Astrocyte (in vitro differentiated cells and primary cell): ENCODE data around the gene TOMM22. TPM values are rescaled to one million over a fixed set of nuclear protein-coding genes. Genes with fewer than 3 reads are reported as not detected.

Experiments used
- DNase-seq: peaks from one replicate; pipeline ENCODE4 v3.0.0-alpha.2; 2010; ENCODE audit warnings: low read depth
- FAIRE-seq: peaks from 2 replicates; lab custom pipeline; 2011; peaks lifted over from hg19 to GRCh38; lab: Jason Lieb, UNC
- H2AFZ ChIP-seq: 2 replicates; pipeline ENCODE4 v1.6.0; 2012; ENCODE audit warnings: low read depth, low read length, inconsistent platforms
- H3K27ac ChIP-seq: 2 replicates; pipeline ENCODE4 v1.5.1; 2011; ENCODE audit warnings: low read depth, low read length, inconsistent platforms
- H3K27me3 ChIP-seq: 2 replicates; pipeline ENCODE4 v1.6.0; 2011; ENCODE audit warnings: low read length, inconsistent platforms; ENCODE audit not compliant: insufficient read depth
- H3K36me3 ChIP-seq: 2 replicates; pipeline ENCODE4 v1.5.1; 2011; ENCODE audit warnings: low read length, inconsistent platforms; ENCODE audit not compliant: insufficient read depth
- H3K4me1 ChIP-seq: 2 replicates; pipeline ENCODE4 v1.5.1; 2011; ENCODE audit warnings: low read length, inconsistent platforms; ENCODE audit not compliant: insufficient read depth
- H3K4me2 ChIP-seq: 2 replicates; pipeline ENCODE4 v1.6.0; 2012; ENCODE audit warnings: low read length, inconsistent platforms
- H3K4me3 ChIP-seq: 2 replicates; pipeline ENCODE4 v1.5.1; 2011; ENCODE audit warnings: low read depth, mild to moderate bottlenecking, low read length, inconsistent platforms; ENCODE audit not compliant: insufficient read depth
- H3K79me2 ChIP-seq: 2 replicates; pipeline ENCODE4 v1.6.0; 2012; ENCODE audit warnings: mild to moderate bottlenecking, low read length, inconsistent platforms; ENCODE audit not compliant: insufficient read depth
- H3K9ac ChIP-seq: 2 replicates; pipeline ENCODE4 v1.6.0; 2012; ENCODE audit warnings: mild to moderate bottlenecking, low read length, inconsistent platforms
- H3K9me3 ChIP-seq: 2 replicates; pipeline ENCODE4 v1.5.1; 2012; ENCODE audit warnings: low read depth, mild to moderate bottlenecking, low read length, inconsistent platforms; ENCODE audit not compliant: insufficient read depth
- H4K20me1 ChIP-seq: 2 replicates; pipeline ENCODE4 v1.6.0; 2012; ENCODE audit warnings: low read length, inconsistent platforms; ENCODE audit not compliant: insufficient read depth
- H3K27ac Mint-ChIP-seq: one replicate; pipeline ENCODE4 v1.8.0; 2021; ENCODE audit warnings: mild to moderate bottlenecking, mixed read lengths; ENCODE audit not compliant: unreplicated experiment
- H3K27me3 Mint-ChIP-seq: one replicate; pipeline ENCODE4 v1.8.0; 2021; ENCODE audit warnings: low read depth, mixed read lengths; ENCODE audit not compliant: unreplicated experiment
- H3K36me3 Mint-ChIP-seq: one replicate; pipeline ENCODE4 v1.8.0; 2021; ENCODE audit warnings: low read depth, mixed read lengths; ENCODE audit not compliant: unreplicated experiment
- H3K4me1 Mint-ChIP-seq: one replicate; pipeline ENCODE4 v1.8.0; 2021; ENCODE audit warnings: low read depth, mixed read lengths; ENCODE audit not compliant: unreplicated experiment
- H3K4me3 Mint-ChIP-seq: one replicate; pipeline ENCODE4 v1.8.0; 2021; ENCODE audit warnings: mild to moderate bottlenecking, moderate library complexity, mixed read lengths; ENCODE audit not compliant: unreplicated experiment
- H3K9me3 Mint-ChIP-seq: one replicate; pipeline ENCODE4 v1.8.0; 2021; ENCODE audit warnings: mild to moderate bottlenecking, mixed read lengths; ENCODE audit not compliant: unreplicated experiment
- CTCF ChIP-seq: IDR thresholded peaks from 2 replicates; pipeline ENCODE4 v1.5.1; 2011; ENCODE audit warnings: low read depth, mild to moderate bottlenecking, inconsistent platforms, low read length, moderate library complexity; ENCODE audit not compliant: insufficient read depth
- EZH2 ChIP-seq: IDR thresholded peaks from 2 replicates; pipeline ENCODE4 v1.6.1; 2012; ENCODE audit warnings: mild to moderate bottlenecking, low read length, inconsistent platforms; ENCODE audit not compliant: insufficient read depth
- total RNA-seq: library from RNA; stranded (reverse); gene quantifications from 2 replicates; pipeline ENCODE4 v1.2.1, GENCODE V29; 2021

TOMM22 gene
- total RNA-seq, 1 donor from 2014 or later, result 77.8 TPM

- no peaks in the 10 kb centered on the region for H3K27me3 ChIP-seq
- peaks cover 4% of the 10 kb centered on the region for H3K36me3 ChIP-seq
- no peak for DNase-seq
- peaks cover 65% of the 10 kb centered on the region for H4K20me1 ChIP-seq
- no peak overlapping the region for H3K4me3 ChIP-seq
- H3K9ac ChIP-seq, result no peak overlapping the region
- peaks cover 37% of the 10 kb centered on the region for H3K4me1 ChIP-seq
- H3K9me3 Mint-ChIP-seq, result no peaks in the 10 kb centered on the region
- peak overlapping the region; percentile 42 for H3K27ac Mint-ChIP-seq
- no peaks in the 10 kb centered on the region for H3K27me3 Mint-ChIP-seq
- peak overlapping the region; percentile 9 for H3K4me2 ChIP-seq
- H2AFZ ChIP-seq, result no peak overlapping the region
- FAIRE-seq, result no peak
- H3K9me3 ChIP-seq, result no peaks in the 10 kb centered on the region
- H3K79me2 ChIP-seq, result peaks cover 89% of the 10 kb centered on the region
- no peak for TF ChIP-seq EZH2
- no peak for TF ChIP-seq CTCF
- H3K36me3 Mint-ChIP-seq, result peaks cover 12% of the 10 kb centered on the region
- peak overlapping the region; percentile 64 for H3K4me3 Mint-ChIP-seq
- no peak overlapping the region for H3K27ac ChIP-seq
- H3K4me1 Mint-ChIP-seq, result peaks cover 34% of the 10 kb centered on the region
Observed at GRCh38 chr22:38694940-38695339, 13.2 kb downstream of the TOMM22 start.

- TF ChIP-seq CTCF, result no peak
- TF ChIP-seq EZH2, result no peak
- Histone ChIP-seq H4K20me1 (peaks cover 50% of the 10 kb centered on the region), H3K27ac (peak overlapping the region; percentile 92), H3K4me2 (peak overlapping the region; percentile 96), H2AFZ (no peak overlapping the region), H3K79me2 (peaks cover 76% of the 10 kb centered on the region), H3K9ac (peak overlapping the region; percentile 79), H3K27me3 (no peaks in the 10 kb centered on the region), H3K9me3 (no peaks in the 10 kb centered on the region), H3K4me1 (peaks cover 42% of the 10 kb centered on the region), H3K4me3 (peak overlapping the region; percentile 76), H3K36me3 (peaks cover 4% of the 10 kb centered on the region)
- Mint-ChIP-seq H3K4me3 (peak overlapping the region; percentile 97), H3K27ac (peak overlapping the region; percentile 85), H3K27me3 (no peaks in the 10 kb centered on the region), H3K9me3 (no peaks in the 10 kb centered on the region), H3K4me1 (peaks cover 34% of the 10 kb centered on the region), H3K36me3 (peaks cover 12% of the 10 kb centered on the region)
- FAIRE-seq (peak; percentile 71), DNase-seq (peak; percentile 88)
Observed at GRCh38 chr22:38696606-38697424, 15.1 kb downstream of the TOMM22 start.
